K562 (cell line): ENCODE measurements around the gene RNF166. TPM values are rescaled to one million over a fixed set of nuclear protein-coding genes. Genes with fewer than 3 reads are reported as not detected.

ENCODE experiments used
- ARHGAP35 ChIP-seq: fragments of 450-650 bp; IDR thresholded peaks from 2 replicates; pipeline ENCODE4 v1.6.1; 2018; ENCODE audit not compliant: partially characterized antibody
- ARID4B ChIP-seq: sonication (generic); formaldehyde crosslinking; IDR thresholded peaks from 2 replicates; pipeline ENCODE4 v1.8.0; 2022; ENCODE audit warnings: mild to moderate bottlenecking, missing genetic modification reagents
- CHD2 ChIP-seq: IDR thresholded peaks from 2 replicates; pipeline ENCODE4 v1.6.1; 2011; ENCODE audit warnings: low read depth, low read length
- ID3 ChIP-seq, 2 experiments: fragments of 250-450 bp in 1 of 2; fragments of 450-650 bp in 1 of 2; sonication (Bioruptor Pico) in 1 of 2; IDR thresholded peaks; 2 replicates each; pipeline versions ENCODE4 v1.6.1 to v1.8.0; 2016 to 2021; ENCODE audit warnings: mild to moderate bottlenecking in 2 of 2, moderate library complexity in 2 of 2, missing compliant biosample characterization in 1 of 2, missing genetic modification characterization in 1 of 2
- KDM2B ChIP-seq: fragments of 250-450 bp; sonication (Bioruptor Pico); IDR thresholded peaks from 2 replicates; pipeline ENCODE4 v1.8.0; 2021; ENCODE audit warnings: mild to moderate bottlenecking, moderate library complexity
- MIER1 ChIP-seq: fragments of 450-650 bp; IDR thresholded peaks from 2 replicates; pipeline ENCODE4 v1.6.1; 2016; ENCODE audit warnings: antibody characterized with exemption, mild to moderate bottlenecking, low read depth
- RREB1 ChIP-seq: fragments of 250-450 bp; sonication (Bioruptor Pico); IDR thresholded peaks from 2 replicates; pipeline ENCODE4 v1.4.0; 2020
- STAT6 ChIP-seq: sonication (generic); formaldehyde crosslinking; IDR thresholded peaks from 2 replicates; pipeline ENCODE4 v1.8.1; 2023; ENCODE audit warnings: mild to moderate bottlenecking, missing genetic modification reagents
- ZFP36 ChIP-seq: fragments of 150-350 bp; IDR thresholded peaks from 2 replicates; pipeline ENCODE4 v1.6.1; 2018; ENCODE audit warnings: low read length, low read depth; ENCODE audit not compliant: partially characterized antibody
- ZNF395 ChIP-seq: fragments of 200-800 bp; sonication (Bioruptor generic); IDR thresholded peaks from 2 replicates; pipeline ENCODE4 v1.6.1; 2017; ENCODE audit warnings: missing genetic modification characterization, missing compliant biosample characterization
- polyA plus RNA-seq, 8 experiments: library from polyadenylated mRNA; depleted of rRNA in 4 of 8; stranded (reverse) in 5 of 8; unstranded in 3 of 8; fragments of >200 nt; fragmentation: Nextera tagmentation in 2 of 8; fragmentation: Illumina TruSeq in 1 of 8; extraction: Ambion mirVana in 2 of 8; extraction: Trizol in 1 of 8; gene quantifications; 2 replicates each; pipeline versions ENCODE4 v1.2.1 to v1.2.3, GENCODE V29; 2011 to 2014; ENCODE audit warnings: inconsistent platforms in 1 of 8, missing spikeins in 1 of 8
- total RNA-seq, 7 experiments: library from RNA; depleted of rRNA in 6 of 7; stranded (reverse); fragments of >200 nt in 6 of 7; fragmentation: Illumina TruSeq in 2 of 7; extraction: Trizol in 2 of 7; gene quantifications; 2 replicates each; pipeline versions ENCODE4 v1.2.1 to v1.2.3, GENCODE V29; 2011 to 2021; ENCODE audit warnings: low replicate concordance in 1 of 7

RNF166 gene
- total and polyA plus RNA-seq, 9 of the 15 experiments (the other 6 are each of a cell fraction or from before 2014, with no cell fraction given), result 0.56 to 60.3 (median 19.5) TPM

- TF ChIP-seq RREB1, result peak; percentile 84; the same call in 1 of the 2 replicates
- TF ChIP-seq ZFP36, result no peak
- no peak for TF ChIP-seq ARHGAP35
- TF ChIP-seq ID3 (CRISPR knock-in tag; IDR thresholded peaks at IDR 0.05), result no peak
- TF ChIP-seq ID3 (tag; IDR thresholded peaks at IDR 0.05), result peak; percentile 84
- TF ChIP-seq CHD2, result peak; percentile 46; the same call in 1 of the 2 replicates
- TF ChIP-seq ARID4B (CRISPR knock-in tag), result peak; percentile 100
- no peak for TF ChIP-seq KDM2B (CRISPR knock-in tag)
- peak; percentile 99 for TF ChIP-seq ZNF395 (CRISPR knock-in tag)
- TF ChIP-seq STAT6, result no peak; the same call in 1 of the 2 replicates
- TF ChIP-seq MIER1, result no peak
These were observed at the start of gene RNF166, which contains the start of gene CTU2 (continued) for GRCh38 chr16:88706229-88706964.
